ENCODE measurements around the gene RAD51B. TPM values are rescaled to one million over a fixed set of nuclear protein-coding genes. Genes with fewer than 3 reads are reported as not detected.

RAD51B gene
- total and polyA plus RNA-seq, 9 of the 15 experiments (the other 6 are each of a cell fraction or from before 2014, with no cell fraction given), result 8.5 to 17.3 (median 11.3) TPM

DNA sequence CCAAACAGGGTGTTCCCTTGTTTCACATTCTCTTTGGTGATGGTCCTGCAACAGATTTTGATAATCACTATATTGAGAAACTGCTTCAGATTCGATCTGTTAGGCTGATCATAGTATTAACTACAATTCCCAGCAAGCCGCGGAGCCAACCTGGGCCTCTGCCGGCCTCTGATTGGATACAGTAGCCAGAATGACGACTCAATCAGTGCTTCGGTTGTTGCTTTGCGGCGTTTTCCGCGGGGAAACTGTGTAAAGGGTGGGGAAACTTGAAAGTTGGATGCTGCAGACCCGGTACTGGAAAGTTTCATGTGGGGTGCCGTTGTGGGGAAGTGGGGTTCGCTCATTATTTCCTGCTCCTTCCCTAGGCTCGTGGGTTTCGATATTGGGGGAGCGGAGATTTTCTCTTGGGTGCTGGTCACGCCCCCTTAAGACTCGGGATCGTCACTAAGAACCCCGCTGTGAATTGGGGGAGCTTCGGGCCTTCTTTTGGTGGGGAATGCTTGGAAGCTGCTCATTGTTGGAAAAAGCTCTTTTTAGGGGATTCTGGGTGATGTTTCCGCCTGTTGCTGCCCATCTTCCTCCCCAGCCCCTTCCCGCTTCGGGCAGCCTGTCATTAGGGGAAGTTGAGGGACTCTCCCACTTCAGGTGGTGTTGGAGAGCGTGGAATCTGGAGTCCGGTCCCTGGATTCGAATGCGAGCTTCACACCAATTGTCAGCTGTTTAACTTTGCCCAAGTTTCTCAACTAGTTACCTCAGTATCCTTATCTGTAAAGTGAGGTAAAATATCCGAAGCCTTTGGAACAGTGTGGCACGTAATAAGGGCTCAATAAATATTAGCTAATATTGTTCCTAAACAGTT, at the start of gene RAD51B (continued):
- TF ChIP-seq, protein P1, sequence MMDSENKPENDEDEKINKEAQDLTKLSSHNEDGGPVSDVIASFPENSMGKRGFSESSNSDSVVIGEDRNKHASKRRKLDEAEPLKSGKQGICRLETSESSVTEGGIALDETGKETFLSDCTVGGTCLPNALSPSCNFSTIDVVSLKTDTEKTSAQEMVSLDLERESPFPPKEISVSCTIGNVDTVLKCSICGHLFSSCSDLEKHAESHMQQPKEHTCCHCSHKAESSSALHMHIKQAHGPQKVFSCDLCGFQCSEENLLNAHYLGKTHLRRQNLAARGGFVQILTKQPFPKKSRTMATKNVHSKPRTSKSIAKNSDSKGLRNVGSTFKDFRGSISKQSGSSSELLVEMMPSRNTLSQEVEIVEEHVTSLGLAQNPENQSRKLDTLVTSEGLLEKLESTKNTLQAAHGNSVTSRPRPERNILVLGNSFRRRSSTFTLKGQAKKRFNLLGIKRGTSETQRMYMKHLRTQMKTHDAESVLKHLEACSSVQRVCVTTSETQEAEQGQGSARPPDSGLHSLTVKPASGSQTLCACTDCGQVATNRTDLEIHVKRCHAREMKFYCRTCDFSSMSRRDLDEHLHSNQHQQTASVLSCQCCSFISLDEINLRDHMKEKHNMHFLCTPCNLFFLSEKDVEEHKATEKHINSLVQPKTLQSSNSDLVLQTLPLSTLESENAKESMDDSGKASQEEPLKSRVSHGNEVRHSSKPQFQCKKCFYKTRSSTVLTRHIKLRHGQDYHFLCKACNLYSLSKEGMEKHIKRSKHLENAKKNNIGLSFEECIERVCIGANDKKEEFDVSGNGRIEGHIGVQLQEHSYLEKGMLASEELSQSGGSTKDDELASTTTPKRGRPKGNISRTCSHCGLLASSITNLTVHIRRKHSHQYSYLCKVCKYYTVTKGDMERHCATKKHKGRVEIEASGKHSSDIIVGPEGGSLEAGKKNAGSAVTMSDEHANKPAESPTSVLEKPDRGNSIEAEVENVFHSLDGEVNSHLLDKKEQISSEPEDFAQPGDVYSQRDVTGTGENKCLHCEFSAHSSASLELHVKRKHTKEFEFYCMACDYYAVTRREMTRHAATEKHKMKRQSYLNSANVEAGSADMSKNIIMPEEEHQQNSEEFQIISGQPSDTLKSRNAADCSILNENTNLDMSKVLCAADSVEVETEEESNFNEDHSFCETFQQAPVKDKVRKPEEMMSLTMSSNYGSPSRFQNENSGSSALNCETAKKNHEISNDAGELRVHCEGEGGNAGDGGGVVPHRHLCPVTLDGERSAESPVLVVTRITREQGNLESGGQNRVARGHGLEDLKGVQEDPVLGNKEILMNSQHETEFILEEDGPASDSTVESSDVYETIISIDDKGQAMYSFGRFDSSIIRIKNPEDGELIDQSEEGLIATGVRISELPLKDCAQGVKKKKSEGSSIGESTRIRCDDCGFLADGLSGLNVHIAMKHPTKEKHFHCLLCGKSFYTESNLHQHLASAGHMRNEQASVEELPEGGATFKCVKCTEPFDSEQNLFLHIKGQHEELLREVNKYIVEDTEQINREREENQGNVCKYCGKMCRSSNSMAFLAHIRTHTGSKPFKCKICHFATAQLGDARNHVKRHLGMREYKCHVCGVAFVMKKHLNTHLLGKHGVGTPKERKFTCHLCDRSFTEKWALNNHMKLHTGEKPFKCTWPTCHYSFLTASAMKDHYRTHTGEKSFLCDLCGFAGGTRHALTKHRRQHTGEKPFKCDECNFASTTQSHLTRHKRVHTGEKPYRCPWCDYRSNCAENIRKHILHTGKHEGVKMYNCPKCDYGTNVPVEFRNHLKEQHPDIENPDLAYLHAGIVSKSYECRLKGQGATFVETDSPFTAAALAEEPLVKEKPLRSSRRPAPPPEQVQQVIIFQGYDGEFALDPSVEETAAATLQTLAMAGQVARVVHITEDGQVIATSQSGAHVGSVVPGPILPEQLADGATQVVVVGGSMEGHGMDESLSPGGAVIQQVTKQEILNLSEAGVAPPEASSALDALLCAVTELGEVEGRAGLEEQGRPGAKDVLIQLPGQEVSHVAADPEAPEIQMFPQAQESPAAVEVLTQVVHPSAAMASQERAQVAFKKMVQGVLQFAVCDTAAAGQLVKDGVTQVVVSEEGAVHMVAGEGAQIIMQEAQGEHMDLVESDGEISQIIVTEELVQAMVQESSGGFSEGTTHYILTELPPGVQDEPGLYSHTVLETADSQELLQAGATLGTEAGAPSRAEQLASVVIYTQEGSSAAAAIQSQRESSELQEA (IDR thresholded peaks at IDR 0.05; ENCODE audit: low read depth), result no peak
- TF ChIP-seq CTBP1 (IDR thresholded peaks at IDR 0.05; ENCODE audit: borderline replicate concordance), result no peak
- TF ChIP-seq TAF9B (IDR thresholded peaks at IDR 0.05; ENCODE audit: partially characterized antibody), result no peak
- TF ChIP-seq CBX3 (IDR thresholded peaks at IDR 0.05; ENCODE audit: borderline replicate concordance in 1 of 2, low read length in 2 of 2), result no peak
- no peak for TF ChIP-seq SOX6 (IDR thresholded peaks at IDR 0.05)
- no peak for TF ChIP-seq NRF1 (conservative IDR thresholded peaks at IDR 0.05 in 1 of 2, IDR thresholded peaks at IDR 0.05 in 1 of 2)
- TF ChIP-seq ZNF586 (CRISPR knock-in tag; conservative IDR thresholded peaks at IDR 0.05), result no peak
- TF ChIP-seq TFAM (CRISPR knock-in tag; conservative IDR thresholded peaks at IDR 0.05), result no peak
- TF ChIP-seq ZNF274 (IDR thresholded peaks at IDR 0.05; ENCODE audit: borderline replicate concordance, low read depth, low read length), result no peak
- TF ChIP-seq, protein P2, sequence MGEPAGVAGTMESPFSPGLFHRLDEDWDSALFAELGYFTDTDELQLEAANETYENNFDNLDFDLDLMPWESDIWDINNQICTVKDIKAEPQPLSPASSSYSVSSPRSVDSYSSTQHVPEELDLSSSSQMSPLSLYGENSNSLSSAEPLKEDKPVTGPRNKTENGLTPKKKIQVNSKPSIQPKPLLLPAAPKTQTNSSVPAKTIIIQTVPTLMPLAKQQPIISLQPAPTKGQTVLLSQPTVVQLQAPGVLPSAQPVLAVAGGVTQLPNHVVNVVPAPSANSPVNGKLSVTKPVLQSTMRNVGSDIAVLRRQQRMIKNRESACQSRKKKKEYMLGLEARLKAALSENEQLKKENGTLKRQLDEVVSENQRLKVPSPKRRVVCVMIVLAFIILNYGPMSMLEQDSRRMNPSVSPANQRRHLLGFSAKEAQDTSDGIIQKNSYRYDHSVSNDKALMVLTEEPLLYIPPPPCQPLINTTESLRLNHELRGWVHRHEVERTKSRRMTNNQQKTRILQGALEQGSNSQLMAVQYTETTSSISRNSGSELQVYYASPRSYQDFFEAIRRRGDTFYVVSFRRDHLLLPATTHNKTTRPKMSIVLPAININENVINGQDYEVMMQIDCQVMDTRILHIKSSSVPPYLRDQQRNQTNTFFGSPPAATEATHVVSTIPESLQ (CRISPR knock-in tag; IDR thresholded peaks at IDR 0.05), result no peak
- TF ChIP-seq, protein P3, sequence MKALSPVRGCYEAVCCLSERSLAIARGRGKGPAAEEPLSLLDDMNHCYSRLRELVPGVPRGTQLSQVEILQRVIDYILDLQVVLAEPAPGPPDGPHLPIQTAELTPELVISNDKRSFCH (CRISPR knock-in tag; IDR thresholded peaks at IDR 0.05), result no peak
- TF ChIP-seq, protein P3 (tag; IDR thresholded peaks at IDR 0.05), result no peak
- TF ChIP-seq CHD1 (IDR thresholded peaks at IDR 0.05; ENCODE audit: low read length), result no peak
- TF ChIP-seq, protein P4, sequence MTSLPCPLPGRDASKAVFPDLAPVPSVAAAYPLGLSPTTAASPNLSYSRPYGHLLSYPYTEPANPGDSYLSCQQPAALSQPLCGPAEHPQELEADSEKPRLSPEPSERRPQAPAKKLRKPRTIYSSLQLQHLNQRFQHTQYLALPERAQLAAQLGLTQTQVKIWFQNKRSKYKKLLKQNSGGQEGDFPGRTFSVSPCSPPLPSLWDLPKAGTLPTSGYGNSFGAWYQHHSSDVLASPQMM (CRISPR knock-in tag; IDR thresholded peaks at IDR 0.05), result no peak
- TF ChIP-seq KHSRP (IDR thresholded peaks at IDR 0.05), result no peak
- TF ChIP-seq, protein P5, sequence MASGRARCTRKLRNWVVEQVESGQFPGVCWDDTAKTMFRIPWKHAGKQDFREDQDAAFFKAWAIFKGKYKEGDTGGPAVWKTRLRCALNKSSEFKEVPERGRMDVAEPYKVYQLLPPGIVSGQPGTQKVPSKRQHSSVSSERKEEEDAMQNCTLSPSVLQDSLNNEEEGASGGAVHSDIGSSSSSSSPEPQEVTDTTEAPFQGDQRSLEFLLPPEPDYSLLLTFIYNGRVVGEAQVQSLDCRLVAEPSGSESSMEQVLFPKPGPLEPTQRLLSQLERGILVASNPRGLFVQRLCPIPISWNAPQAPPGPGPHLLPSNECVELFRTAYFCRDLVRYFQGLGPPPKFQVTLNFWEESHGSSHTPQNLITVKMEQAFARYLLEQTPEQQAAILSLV (tag; IDR thresholded peaks at IDR 0.05), result no peak

Data from K562 (cell line).